Measurements from ENCODE around the gene ABCA6.

- no peak for TF ChIP-seq CTCF (conservative IDR thresholded peaks at IDR 0.05 in 1 of 2, IDR thresholded peaks at IDR 0.05 in 1 of 2; ENCODE audit: low read depth in 1 of 2, low read length in 2 of 2)
- TF ChIP-seq EZH2 (IDR thresholded peaks at IDR 0.05; ENCODE audit: low read length, missing control alignments), result no peak
Measured at GRCh38 chr17:69159418-69159817, 17.7 kb upstream of the ABCA6 start.
